ENCODE data around the gene ZNF544.

The ZNF544 gene

DNA sequence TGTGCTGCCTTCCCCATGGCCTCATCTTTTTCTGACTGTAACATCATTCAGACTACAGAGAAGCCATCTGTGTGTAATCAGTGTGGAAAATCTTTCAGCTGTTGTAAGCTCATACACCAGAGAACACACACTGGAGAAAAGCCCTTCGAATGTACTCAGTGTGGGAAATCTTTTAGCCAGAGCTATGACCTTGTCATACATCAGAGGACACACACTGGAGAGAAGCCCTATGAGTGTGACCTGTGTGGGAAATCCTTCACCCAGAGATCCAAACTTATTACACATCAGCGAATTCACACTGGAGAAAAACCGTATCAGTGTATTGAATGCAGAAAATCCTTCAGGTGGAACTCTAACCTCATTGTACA, 32.9 kb downstream of the ZNF544 start:
- H3K27ac ChIP-seq, result no peak overlapping the region
- no peak for TF ChIP-seq ZFX (IDR thresholded peaks at IDR 0.05)
- TF ChIP-seq, protein P1, sequence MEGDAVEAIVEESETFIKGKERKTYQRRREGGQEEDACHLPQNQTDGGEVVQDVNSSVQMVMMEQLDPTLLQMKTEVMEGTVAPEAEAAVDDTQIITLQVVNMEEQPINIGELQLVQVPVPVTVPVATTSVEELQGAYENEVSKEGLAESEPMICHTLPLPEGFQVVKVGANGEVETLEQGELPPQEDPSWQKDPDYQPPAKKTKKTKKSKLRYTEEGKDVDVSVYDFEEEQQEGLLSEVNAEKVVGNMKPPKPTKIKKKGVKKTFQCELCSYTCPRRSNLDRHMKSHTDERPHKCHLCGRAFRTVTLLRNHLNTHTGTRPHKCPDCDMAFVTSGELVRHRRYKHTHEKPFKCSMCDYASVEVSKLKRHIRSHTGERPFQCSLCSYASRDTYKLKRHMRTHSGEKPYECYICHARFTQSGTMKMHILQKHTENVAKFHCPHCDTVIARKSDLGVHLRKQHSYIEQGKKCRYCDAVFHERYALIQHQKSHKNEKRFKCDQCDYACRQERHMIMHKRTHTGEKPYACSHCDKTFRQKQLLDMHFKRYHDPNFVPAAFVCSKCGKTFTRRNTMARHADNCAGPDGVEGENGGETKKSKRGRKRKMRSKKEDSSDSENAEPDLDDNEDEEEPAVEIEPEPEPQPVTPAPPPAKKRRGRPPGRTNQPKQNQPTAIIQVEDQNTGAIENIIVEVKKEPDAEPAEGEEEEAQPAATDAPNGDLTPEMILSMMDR (conservative IDR thresholded peaks at IDR 0.05), result no peak

- no peak overlapping the region for H3K27ac ChIP-seq
- TF ChIP-seq, protein P1 (conservative IDR thresholded peaks at IDR 0.05), result no peak
- no peak for TF ChIP-seq ZFX (IDR thresholded peaks at IDR 0.05)
These were observed 33.5 kb downstream of the ZNF544 start for GRCh38 chr19:58261968-58262921.

GRCh38 chr19:58262922-58263296, 34.2 kb downstream of the ZNF544 start:
- H3K27ac ChIP-seq, result no peak overlapping the region
- TF ChIP-seq, protein P1 (conservative IDR thresholded peaks at IDR 0.05), result no peak
- TF ChIP-seq ZFX (IDR thresholded peaks at IDR 0.05), result no peak

GRCh38 chr19:58265100-58265499, 36.4 kb downstream of the ZNF544 start:
- TF ChIP-seq, protein P1 (conservative IDR thresholded peaks at IDR 0.05), result no peak
- no peak for TF ChIP-seq ZFX (IDR thresholded peaks at IDR 0.05)
- H3K27ac ChIP-seq, result no peak overlapping the region

GRCh38 chr19:58268344-58268743, 39.6 kb downstream of the ZNF544 start:
- no peak overlapping the region for H3K27ac ChIP-seq
- TF ChIP-seq, protein P1 (conservative IDR thresholded peaks at IDR 0.05), result no peak
- TF ChIP-seq ZFX (IDR thresholded peaks at IDR 0.05), result no peak

DNA sequence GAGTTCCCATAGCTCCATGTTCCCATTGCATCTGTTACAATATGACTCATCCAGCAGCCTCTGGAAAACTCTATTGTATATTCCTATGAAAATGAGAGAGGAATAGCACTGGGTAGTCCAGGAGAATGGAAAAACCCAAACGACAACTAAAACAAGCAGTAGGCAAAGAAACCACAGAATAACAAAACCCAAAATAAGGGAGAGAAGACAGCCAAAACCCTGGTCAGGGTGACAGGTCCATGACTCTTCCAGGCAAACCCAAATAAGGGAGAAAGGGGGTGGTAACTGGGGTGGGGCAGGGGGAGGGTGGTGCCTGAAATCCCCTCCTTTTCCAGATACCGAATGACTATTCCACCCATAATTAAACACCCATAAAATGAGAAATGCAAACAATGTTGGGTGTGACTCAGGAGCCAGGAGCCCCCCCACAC, 46.1 kb downstream of the ZNF544 start:
- TF ChIP-seq, protein P1 (conservative IDR thresholded peaks at IDR 0.05), result no peak
- no peak for TF ChIP-seq ZFX (IDR thresholded peaks at IDR 0.05)

DNA sequence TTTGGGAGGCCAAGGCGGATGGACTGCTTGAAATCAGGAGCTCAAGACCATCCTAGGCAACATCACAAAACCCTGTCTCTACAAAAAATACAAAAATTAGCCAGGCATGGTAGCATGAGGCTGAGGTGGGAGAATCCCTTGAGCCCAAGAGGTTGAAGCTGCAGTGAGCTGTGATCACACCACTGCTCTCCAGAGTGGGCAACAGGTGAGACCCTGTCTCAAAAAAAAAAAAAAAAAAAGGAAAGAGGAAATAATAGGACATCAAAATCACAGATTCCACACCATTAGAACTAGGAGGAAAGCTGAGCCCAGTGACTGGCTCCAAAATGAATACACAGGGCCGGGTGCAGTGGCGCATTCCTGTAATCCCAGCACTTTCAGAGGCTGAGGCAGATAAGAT, 46.9 kb downstream of the ZNF544 start:
- TF ChIP-seq, protein P1 (conservative IDR thresholded peaks at IDR 0.05), result no peak
- no peak for TF ChIP-seq ZFX (IDR thresholded peaks at IDR 0.05)
- H3K27ac ChIP-seq, result no peak overlapping the region

More for the DNA sequence above, 46.1 kb downstream of the ZNF544 start:
- H3K27ac ChIP-seq, result no peak overlapping the region
